ENCODE measurements around the gene DZIP1L. TPM values are rescaled to one million over a fixed set of nuclear protein-coding genes. Genes with fewer than 3 reads are reported as not detected.

The DZIP1L gene
- total and polyA plus RNA-seq, 10 donors, result 0.85 to 38.6 (median 12.4) TPM

- Histone ChIP-seq H3K4me1 (no peaks in the 10 kb centered on the region), H3K27ac (no peak overlapping the region)
- 85 to 93% (median 90%) methylated on average over 2 of the region's 2 CpGs for WGBS, 5 donors
Observed at GRCh38 chr3:138042043-138042442, 73.4 kb downstream of the DZIP1L start.

GRCh38 chr3:138038725-138039462 lies 76.5 kb downstream of the DZIP1L start:
- no peak overlapping the region for H3K27ac ChIP-seq
- H3K9me3 ChIP-seq, result no peaks in the 10 kb centered on the region
- H3K36me3 ChIP-seq, result peaks cover 0 to 7% (median 0%) of the 10 kb centered on the region in 6 donors
- peaks cover 0 to 5% (median 0%) of the 10 kb centered on the region in 7 donors for H3K27me3 ChIP-seq (replicated peaks in 1 of 7)
- DNase-seq, result no peak
- H3K4me1 ChIP-seq, result no peaks in the 10 kb centered on the region
- WGBS, 5 donors, result 76 to 93% (median 87%) methylated on average over 3 to 4 of the region's 4 CpGs
- TF ChIP-seq POLR2A (IDR thresholded peaks at IDR 0.05), result no peak
- intact Hi-C loops (cut with DNase I; ENCODE audit: low total_unique reads), result no loop called here
- no peak overlapping the region for H3K4me3 ChIP-seq

More at GRCh38 chr3:138042043-138042442, 73.4 kb downstream of the DZIP1L start:
- H3K36me3 ChIP-seq, result no peaks in the 10 kb centered on the region
- no peaks in the 10 kb centered on the region for H3K27me3 ChIP-seq (replicated peaks in 1 of 7)
- intact Hi-C loops (cut with DNase I; ENCODE audit: low total_unique reads), result no loop called here
- TF ChIP-seq, protein P1, sequence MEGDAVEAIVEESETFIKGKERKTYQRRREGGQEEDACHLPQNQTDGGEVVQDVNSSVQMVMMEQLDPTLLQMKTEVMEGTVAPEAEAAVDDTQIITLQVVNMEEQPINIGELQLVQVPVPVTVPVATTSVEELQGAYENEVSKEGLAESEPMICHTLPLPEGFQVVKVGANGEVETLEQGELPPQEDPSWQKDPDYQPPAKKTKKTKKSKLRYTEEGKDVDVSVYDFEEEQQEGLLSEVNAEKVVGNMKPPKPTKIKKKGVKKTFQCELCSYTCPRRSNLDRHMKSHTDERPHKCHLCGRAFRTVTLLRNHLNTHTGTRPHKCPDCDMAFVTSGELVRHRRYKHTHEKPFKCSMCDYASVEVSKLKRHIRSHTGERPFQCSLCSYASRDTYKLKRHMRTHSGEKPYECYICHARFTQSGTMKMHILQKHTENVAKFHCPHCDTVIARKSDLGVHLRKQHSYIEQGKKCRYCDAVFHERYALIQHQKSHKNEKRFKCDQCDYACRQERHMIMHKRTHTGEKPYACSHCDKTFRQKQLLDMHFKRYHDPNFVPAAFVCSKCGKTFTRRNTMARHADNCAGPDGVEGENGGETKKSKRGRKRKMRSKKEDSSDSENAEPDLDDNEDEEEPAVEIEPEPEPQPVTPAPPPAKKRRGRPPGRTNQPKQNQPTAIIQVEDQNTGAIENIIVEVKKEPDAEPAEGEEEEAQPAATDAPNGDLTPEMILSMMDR (IDR thresholded peaks at IDR 0.05 in 8 of 11, conservative IDR thresholded peaks at IDR 0.05 in 3 of 11), result no peak
- TF ChIP-seq POLR2AphosphoS5 (IDR thresholded peaks at IDR 0.05) (no peak), POLR2A (IDR thresholded peaks at IDR 0.05) (no peak)
- no peaks in the 10 kb centered on the region for H3K9me3 ChIP-seq
- H3K4me3 ChIP-seq, result no peak overlapping the region
- no peak for DNase-seq

DNA sequence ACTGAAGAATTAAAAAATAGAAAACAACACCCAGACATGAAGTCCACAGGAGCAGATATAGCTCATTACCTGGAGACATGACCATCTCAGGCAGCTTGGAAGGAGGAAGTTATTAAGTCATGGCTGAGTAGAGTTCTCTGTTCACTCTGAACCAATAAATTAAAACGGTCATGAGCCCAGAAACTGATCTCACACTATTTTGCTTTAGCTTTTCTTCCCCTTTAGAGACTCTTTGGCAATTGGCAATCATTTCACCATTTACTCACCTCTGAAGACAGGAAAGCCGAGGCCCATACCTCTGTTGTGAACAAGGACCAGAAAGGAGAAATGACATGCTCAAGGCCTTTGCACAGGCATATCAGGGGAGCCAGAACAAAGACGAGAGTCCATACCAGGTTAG lies 78.8 kb downstream of the DZIP1L start:
- Histone ChIP-seq H3K27ac (no peak overlapping the region), H3K4me1 (no peaks in the 10 kb centered on the region), H3K9me3 (no peaks in the 10 kb centered on the region), H3K36me3 (peaks cover 0 to 7% (median 0%) of the 10 kb centered on the region in 6 donors), H3K4me3 (no peak overlapping the region), H3K27me3 (replicated peaks in 1 of 7) (peaks cover 0 to 5% (median 0%) of the 10 kb centered on the region in 7 donors)
- intact Hi-C loops (cut with DNase I; ENCODE audit: low total_unique reads), result no loop called here
- TF ChIP-seq POLR2AphosphoS5 (IDR thresholded peaks at IDR 0.05) (no peak), POLR2A (IDR thresholded peaks at IDR 0.05) (no peak)
- TF ChIP-seq, protein P1 (IDR thresholded peaks at IDR 0.05 in 8 of 11, conservative IDR thresholded peaks at IDR 0.05 in 3 of 11), result no peak
- WGBS, 5 donors, result 27 to 73% (median 45%) methylated on average over 3 of the region's 3 CpGs
- DNase-seq, result no peak

DNA sequence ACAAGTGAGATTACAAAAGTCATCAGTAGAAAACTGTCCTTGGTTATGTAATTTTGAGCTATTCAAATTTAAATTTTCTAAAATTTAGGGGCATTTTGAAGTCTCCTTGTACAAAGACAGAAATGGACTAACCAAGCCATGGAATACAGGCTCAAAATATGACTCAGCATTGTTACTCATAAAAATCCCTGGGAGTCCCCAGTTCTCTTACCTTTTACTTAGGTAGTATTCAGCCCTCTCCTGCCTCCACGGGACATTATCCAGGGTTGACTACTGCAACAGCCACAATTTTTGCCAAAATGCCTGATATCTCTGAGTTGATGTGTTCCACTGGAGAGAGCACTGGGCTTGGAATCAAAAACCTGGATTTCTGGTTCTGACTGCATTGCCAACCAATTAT lies 80.5 kb downstream of the DZIP1L start:
- DNase-seq, result no peak
- intact Hi-C loops (cut with DNase I; ENCODE audit: low total_unique reads), result no loop called here
- Histone ChIP-seq H3K4me3 (no peak overlapping the region), H3K4me1 (no peaks in the 10 kb centered on the region), H3K27ac (no peak overlapping the region), H3K9me3 (no peaks in the 10 kb centered on the region), H3K36me3 (peaks cover 0 to 20% (median 0%) of the 10 kb centered on the region in 6 donors), H3K27me3 (replicated peaks in 1 of 7) (peaks cover 0 to 5% (median 0%) of the 10 kb centered on the region in 7 donors)
- TF ChIP-seq POLR2AphosphoS5 (IDR thresholded peaks at IDR 0.05), result no peak
- TF ChIP-seq, protein P1 (IDR thresholded peaks at IDR 0.05 in 8 of 11, conservative IDR thresholded peaks at IDR 0.05 in 3 of 11), result no peak
- no peak for TF ChIP-seq POLR2A (IDR thresholded peaks at IDR 0.05)
- 71 to 95% (median 86%) methylated on average over 1 of the region's 1 CpG for WGBS, 5 donors

Data from spleen (tissue), 11 donors.